HG02642 (cell line): ENCODE measurements around the gene LRMDA.

Experiments used
- ATAC-seq: cut with Tn5 transposase; IDR thresholded peaks from one replicate; pipeline ENCODE4 v1.9.1; 2021; ENCODE audit warnings: mild to moderate bottlenecking; ENCODE audit not compliant: unreplicated experiment, poor library complexity

Gene LRMDA

GRCh38 chr10:76315240-76315639, 883.8 kb downstream of the LRMDA start:
- ATAC-seq, result no peak

GRCh38 chr10:76316234-76316633, 884.8 kb downstream of the LRMDA start:
- ATAC-seq, result no peak

DNA sequence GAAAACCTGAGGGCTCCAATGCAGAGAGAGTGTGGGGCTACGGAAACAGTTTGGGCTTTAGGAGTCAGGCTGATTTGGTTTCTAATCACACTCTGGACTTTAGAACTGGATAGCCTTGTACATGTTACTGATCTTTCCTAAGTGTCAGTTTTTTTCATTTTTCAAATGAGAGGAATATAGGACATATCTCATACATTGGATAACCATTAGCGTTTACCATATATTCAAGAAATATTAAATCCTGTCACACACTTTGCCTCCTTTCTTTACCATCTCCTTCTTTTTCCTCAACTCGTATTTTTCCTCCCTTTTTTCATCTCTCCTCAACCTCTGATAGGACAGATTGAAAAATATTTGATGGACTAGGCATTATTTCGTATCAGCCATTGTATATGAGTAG, 885.7 kb downstream of the LRMDA start:
- no peak for ATAC-seq

GRCh38 chr10:76318211-76318610, 886.8 kb downstream of the LRMDA start:
- no peak for ATAC-seq

DNA sequence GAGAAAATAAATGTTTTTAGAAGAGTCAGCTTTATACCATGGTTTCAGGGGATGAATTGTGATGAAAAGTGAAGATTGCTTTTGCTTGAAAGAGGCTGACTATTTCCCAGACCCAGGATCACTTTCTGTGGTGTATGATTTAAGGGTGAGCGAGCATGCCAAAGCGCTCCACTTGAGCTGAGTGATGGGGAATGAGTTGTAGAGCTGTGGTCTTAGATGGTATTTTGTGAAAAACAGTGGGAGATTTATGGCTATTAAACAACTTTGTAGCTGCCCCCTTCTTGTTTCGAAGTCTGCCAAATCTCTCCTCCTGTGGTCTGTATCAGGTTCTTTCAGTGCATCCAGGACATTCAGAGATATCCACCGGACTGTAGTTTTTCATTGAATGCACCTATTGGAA, 888.2 kb downstream of the LRMDA start:
- no peak for ATAC-seq

GRCh38 chr10:76324283-76324682, 892.9 kb downstream of the LRMDA start:
- ATAC-seq, result no peak

DNA sequence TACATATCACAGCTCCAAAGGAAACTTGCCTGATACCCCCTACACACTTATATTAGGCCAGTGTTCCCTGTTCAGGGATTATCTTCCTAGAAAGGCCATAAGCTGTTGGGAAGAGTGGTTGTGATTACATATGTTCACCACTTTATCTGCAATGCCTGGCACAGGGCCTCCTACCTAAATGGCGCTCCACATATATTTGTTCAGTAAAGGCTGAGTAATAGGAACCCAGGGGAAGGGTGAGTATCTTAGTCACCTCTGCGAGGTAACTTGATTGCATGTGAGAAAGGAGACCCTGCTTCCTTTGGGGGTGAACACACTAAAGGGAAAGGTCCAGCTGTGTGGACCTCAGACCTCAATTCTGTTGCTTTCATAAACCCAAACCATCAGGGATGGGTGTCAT, 896.0 kb downstream of the LRMDA start:
- ATAC-seq, result no peak

GRCh38 chr10:76328348-76328747, 896.9 kb downstream of the LRMDA start:
- no peak for ATAC-seq

DNA sequence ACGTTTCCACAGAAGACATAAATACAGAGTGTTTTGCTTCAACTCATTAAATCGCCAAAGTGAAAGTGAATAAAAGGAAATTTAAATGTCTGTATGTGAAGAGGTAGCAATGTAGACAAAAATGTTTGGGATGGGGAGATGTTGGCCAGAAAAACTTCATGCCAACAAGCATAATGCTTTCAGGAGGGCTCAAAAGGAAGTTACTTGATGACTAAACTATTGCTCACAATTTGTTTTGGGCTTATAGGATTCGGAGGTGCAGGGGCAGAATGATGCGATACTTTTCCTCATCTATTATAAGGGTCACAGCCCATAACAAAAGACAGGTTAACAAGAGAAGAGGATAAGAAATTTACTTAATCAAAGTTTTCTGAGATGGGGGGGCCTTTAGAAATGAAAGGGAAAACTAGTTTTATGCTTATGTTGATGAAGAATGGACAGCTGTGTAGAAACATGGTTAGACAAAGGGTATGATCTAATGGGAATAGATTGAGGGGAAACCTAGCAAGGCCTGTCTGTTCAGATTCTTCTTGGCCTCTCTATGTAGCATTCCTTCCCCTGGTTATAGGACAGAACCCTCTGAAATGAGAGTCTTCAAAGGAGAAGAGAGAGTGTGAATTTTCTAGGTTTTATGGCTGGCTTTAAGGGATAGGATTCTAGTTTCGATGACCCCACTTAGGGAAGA, 898.6 kb downstream of the LRMDA start:
- ATAC-seq, result no peak

DNA sequence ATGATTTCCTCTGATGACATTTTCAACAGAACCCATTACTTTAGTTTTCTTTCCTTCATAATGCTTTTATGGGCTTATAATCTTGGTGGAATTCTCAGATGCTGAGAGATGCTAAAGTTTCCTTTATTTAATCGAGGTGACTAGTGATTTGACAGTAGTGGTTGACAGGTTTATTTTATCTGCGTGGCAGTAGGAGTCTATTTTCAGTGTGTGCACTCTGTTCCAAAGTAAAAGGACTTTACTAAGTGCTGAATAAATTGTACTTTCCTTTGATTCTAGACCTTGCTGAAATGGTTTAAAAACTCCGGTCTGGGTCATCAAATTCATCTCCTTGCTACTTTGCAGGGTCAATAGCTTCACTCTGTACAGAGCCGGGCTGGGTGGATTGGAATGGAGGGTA, 900.3 kb downstream of the LRMDA start:
- ATAC-seq, result no peak

- no peak for ATAC-seq
These were observed 901.9 kb downstream of the LRMDA start for GRCh38 chr10:76333326-76333725.

DNA sequence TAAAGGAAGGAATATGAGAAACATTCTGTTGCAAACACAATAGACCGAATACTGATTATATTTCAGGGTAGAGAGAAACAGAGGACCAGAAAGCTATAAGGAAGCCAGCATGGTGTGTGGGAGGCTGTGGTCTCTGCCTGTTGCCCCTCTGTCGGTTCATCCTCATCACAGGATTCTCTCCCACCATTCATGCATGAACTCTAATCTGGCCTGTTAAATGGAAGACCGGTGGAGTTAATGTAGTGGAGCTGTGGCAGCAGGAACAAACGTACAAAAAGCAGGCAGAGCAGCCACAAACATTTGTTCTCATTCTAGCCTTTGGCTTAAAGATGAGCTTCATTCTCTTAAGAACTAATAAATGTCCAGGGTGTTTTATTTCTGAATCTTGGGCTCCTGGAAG, 902.4 kb downstream of the LRMDA start:
- ATAC-seq, result no peak

GRCh38 chr10:76334255-76334654, 902.8 kb downstream of the LRMDA start:
- ATAC-seq, result no peak

DNA sequence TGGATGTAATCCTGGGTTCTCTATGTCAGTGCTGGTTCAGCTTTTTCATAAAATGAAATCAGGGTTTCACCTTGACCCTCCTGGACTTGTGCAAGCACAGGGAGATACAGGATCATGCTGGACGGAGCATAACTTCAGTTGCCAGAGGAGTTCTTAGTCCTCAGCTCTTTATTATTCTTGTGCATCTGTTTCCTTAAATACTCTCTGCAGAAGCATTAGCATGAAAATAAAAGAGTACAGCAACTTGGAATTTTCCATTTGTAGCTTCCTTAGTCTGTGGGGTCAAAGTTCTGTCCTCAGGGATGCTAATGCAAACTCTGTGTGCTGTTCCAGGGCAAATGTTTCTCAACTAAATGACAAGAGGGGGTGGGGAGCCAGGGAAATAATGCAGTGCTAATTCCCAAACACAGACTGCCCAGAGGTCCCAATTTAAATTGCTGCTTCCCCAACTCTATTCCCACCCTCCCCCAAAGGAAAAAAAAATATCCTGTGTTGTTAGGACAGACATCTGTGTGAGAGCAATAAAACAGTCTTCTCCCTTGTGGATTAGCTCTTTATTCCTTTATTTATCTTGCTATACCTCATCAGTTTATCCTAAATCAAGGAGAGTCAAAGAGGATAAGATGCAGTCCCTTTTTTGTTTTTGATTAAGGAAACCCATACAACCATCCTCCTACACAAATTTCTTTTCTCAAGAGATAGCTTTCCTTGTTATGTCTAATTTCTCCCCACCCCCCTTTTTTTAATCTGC, 905.0 kb downstream of the LRMDA start:
- ATAC-seq, result no peak

GRCh38 chr10:76337641-76338040, 906.2 kb downstream of the LRMDA start:
- no peak for ATAC-seq

GRCh38 chr10:76338187-76338586, 906.8 kb downstream of the LRMDA start:
- ATAC-seq, result no peak

DNA sequence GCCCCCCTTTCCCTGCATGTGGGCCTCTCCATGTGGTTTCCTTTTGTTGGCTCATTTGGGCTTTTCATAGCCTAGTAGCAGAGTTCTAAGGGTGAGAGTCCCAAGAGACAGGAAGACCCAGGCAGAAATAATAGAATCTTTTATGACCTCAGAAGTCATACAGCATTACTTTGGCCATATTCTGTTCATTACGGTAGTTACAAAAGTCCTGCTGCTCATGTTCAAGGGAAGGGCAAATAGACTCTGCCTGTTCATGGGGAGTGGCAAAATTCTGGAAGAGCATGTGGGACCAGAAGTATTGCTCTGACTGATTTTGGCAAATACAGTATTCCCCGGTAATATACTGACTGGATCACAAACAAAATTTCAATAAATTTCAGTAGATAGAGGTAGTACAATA, 910.3 kb downstream of the LRMDA start:
- no peak for ATAC-seq

DNA sequence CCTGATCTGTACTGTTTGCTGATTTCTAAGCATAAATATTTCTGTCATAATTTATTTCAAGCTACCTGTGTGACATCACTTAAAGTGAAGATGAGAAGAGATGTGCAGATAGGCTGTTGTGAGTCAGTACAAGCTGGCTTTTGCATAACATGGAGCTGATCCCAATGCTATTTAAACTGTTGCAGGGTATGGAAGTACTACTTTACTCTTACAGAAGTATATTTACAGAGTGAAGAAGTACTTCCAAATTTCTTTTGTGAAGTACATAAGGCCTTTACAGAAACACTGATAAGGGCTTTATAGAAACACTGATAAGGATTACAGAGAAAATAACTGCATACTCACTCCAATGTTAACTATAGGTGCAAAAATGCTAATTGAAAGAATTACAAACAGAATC, 911.6 kb downstream of the LRMDA start:
- no peak for ATAC-seq

DNA sequence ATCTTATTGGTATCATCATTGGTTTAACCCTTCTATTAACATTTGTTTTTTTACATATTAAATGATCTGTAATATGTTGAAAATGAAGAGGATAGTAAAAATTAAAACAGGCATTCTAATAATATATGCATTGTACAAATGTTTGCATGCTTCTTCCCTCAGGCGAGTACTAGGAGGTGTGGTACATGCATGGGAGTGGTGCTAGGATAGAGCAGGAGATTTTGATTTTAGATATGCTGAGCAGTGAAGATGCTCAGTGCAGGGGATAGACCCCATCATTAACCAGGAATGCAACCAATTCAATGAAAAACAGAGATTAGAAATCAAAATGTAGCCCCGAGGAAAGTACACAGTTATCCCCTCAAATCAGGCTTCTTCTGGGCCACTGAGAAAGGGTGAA, 916.4 kb downstream of the LRMDA start:
- ATAC-seq, result no peak

DNA sequence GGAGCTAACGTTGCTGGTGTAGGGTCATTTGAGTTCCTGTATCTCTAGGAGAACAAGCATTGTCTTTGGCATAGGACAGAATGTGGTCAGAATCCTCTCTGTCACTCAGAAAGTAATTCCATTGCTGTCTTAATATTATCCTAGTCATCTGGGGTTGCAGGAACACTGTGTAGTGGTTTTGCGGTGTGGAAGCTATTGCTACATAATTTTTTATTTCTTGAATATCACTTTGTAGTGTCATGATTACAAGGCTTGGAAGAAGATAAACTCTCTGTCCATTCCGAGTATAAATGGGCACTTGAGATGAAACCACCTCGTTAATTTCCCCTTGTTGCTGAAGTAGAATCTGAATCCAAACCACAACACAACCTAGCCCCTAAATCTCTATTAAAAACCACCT, 919.2 kb downstream of the LRMDA start:
- no peak for ATAC-seq

- ATAC-seq, result no peak
These were observed 920.9 kb downstream of the LRMDA start for GRCh38 chr10:76352300-76352699.

GRCh38 chr10:76353237-76353851, 921.9 kb downstream of the LRMDA start:
- ATAC-seq, result no peak
